ENCODE results near the gene MYO5B.
A peak's percentile ranks its signal among the peaks of the same experiment; 100 is the strongest.

Gene MYO5B

GRCh38 chr18:49901862-49902340 is 293.0 kb downstream of the MYO5B start:
- H3K4me1 ChIP-seq (ENCODE audit: insufficient read depth, low read length), result no peaks in the 10 kb centered on the region
- no peak for DNase-seq
- H3K27me3 ChIP-seq (ENCODE audit: insufficient read depth, low read length, poor library complexity), result peaks cover 1% of the 10 kb centered on the region
- no peak for ATAC-seq (ENCODE audit: insufficient read depth, low read depth)
- H3K27ac ChIP-seq (ENCODE audit: low read length), result no peak overlapping the region
- no peaks in the 10 kb centered on the region for H3K9me3 ChIP-seq (ENCODE audit: insufficient read depth, low read length, severe bottlenecking)
- no peak overlapping the region for H3K4me3 ChIP-seq (ENCODE audit: low read depth in 1 of 2, low read length in 2 of 2)
- no peak overlapping the region for H3K4me2 ChIP-seq (ENCODE audit: insufficient read depth, low read length)
- H3K79me2 ChIP-seq (ENCODE audit: insufficient read depth, low read length), result no peaks in the 10 kb centered on the region
- TF ChIP-seq EZH2 (IDR thresholded peaks at IDR 0.05; ENCODE audit: borderline replicate concordance, low read depth, low read length, severe bottlenecking), result no peak
- no peak for TF ChIP-seq CTCF (IDR thresholded peaks at IDR 0.05; ENCODE audit: borderline replicate concordance, extremely low read depth, low read length, poor library complexity, severe bottlenecking)
- H3K9ac ChIP-seq (ENCODE audit: low read depth, low read length), result no peak overlapping the region
- H2AFZ ChIP-seq (ENCODE audit: low read depth, low read length), result no peak overlapping the region
- peaks cover 3% of the 10 kb centered on the region for H4K20me1 ChIP-seq (ENCODE audit: insufficient read depth, low read length)
- no peaks in the 10 kb centered on the region for H3K36me3 ChIP-seq (ENCODE audit: insufficient read depth, low read length)

GRCh38 chr18:49899657-49900330 is 295.2 kb downstream of the MYO5B start:
- no peak overlapping the region for H3K4me3 ChIP-seq (ENCODE audit: low read depth in 1 of 2, low read length in 2 of 2)
- no peaks in the 10 kb centered on the region for H3K9me3 ChIP-seq (ENCODE audit: insufficient read depth, low read length, severe bottlenecking)
- H3K4me1 ChIP-seq (ENCODE audit: insufficient read depth, low read length), result no peaks in the 10 kb centered on the region
- no peak overlapping the region for H2AFZ ChIP-seq (ENCODE audit: low read depth, low read length)
- no peak overlapping the region for H3K4me2 ChIP-seq (ENCODE audit: insufficient read depth, low read length)
- no peak overlapping the region for H3K9ac ChIP-seq (ENCODE audit: low read depth, low read length)
- H3K36me3 ChIP-seq (ENCODE audit: insufficient read depth, low read length), result no peaks in the 10 kb centered on the region
- H3K27ac ChIP-seq (ENCODE audit: low read length), result no peak overlapping the region
- H3K79me2 ChIP-seq (ENCODE audit: insufficient read depth, low read length), result no peaks in the 10 kb centered on the region
- no peaks in the 10 kb centered on the region for H3K27me3 ChIP-seq (ENCODE audit: insufficient read depth, low read length, poor library complexity)
- DNase-seq (no peak), ATAC-seq (ENCODE audit: insufficient read depth, low read depth) (no peak)
- peaks cover 6% of the 10 kb centered on the region for H4K20me1 ChIP-seq (ENCODE audit: insufficient read depth, low read length)
- no peak for TF ChIP-seq CTCF (IDR thresholded peaks at IDR 0.05; ENCODE audit: borderline replicate concordance, extremely low read depth, low read length, poor library complexity, severe bottlenecking)
- no peak for TF ChIP-seq EZH2 (IDR thresholded peaks at IDR 0.05; ENCODE audit: borderline replicate concordance, low read depth, low read length, severe bottlenecking)

GRCh38 chr18:49898421-49898820 is 296.5 kb downstream of the MYO5B start:
- H4K20me1 ChIP-seq (ENCODE audit: insufficient read depth, low read length), result peaks cover 6% of the 10 kb centered on the region; the same call in 1 of the 2 replicates
- H3K79me2 ChIP-seq (ENCODE audit: insufficient read depth, low read length), result no peaks in the 10 kb centered on the region
- H3K27me3 ChIP-seq (ENCODE audit: insufficient read depth, low read length, poor library complexity), result no peaks in the 10 kb centered on the region
- DNase-seq, result peak; percentile 84
- no peaks in the 10 kb centered on the region for H3K4me1 ChIP-seq (ENCODE audit: insufficient read depth, low read length)
- no peak overlapping the region for H3K27ac ChIP-seq (ENCODE audit: low read length)
- no peak overlapping the region for H3K4me2 ChIP-seq (ENCODE audit: insufficient read depth, low read length)
- H3K36me3 ChIP-seq (ENCODE audit: insufficient read depth, low read length), result no peaks in the 10 kb centered on the region
- no peak overlapping the region for H3K9ac ChIP-seq (ENCODE audit: low read depth, low read length)
- peak; percentile 95 for ATAC-seq (ENCODE audit: insufficient read depth, low read depth)
- no peaks in the 10 kb centered on the region for H3K9me3 ChIP-seq (ENCODE audit: insufficient read depth, low read length, severe bottlenecking)
- H2AFZ ChIP-seq (ENCODE audit: low read depth, low read length), result no peak overlapping the region
- H3K4me3 ChIP-seq (ENCODE audit: low read depth in 1 of 2, low read length in 2 of 2), result no peak overlapping the region
- TF ChIP-seq EZH2 (IDR thresholded peaks at IDR 0.05; ENCODE audit: borderline replicate concordance, low read depth, low read length, severe bottlenecking), result no peak
- TF ChIP-seq CTCF (IDR thresholded peaks at IDR 0.05; ENCODE audit: borderline replicate concordance, extremely low read depth, low read length, poor library complexity, severe bottlenecking), result no peak

All from DND-41 (cell line).